T-cell (primary cell): ENCODE results near the gene BRIP1. TPM values are rescaled to one million over a fixed set of nuclear protein-coding genes. Genes with fewer than 3 reads are reported as not detected.
"Not testable (repeated sequence)": the region's sequence is repeated elsewhere in the genome, so short reads cannot be mapped to it uniquely, and the experiment has no call there.

Source experiments
- ATAC-seq, 4 experiments: fragments of 200-7000 bp in 3 of 4; fragments of 150-1000 bp in 1 of 4; cut with Tn5 transposase; replicated peaks in 1 of 4; 1 replicate in 3 of 4; 2 replicates in 1 of 4; pipeline ENCODE4 v1.10.0; 2021; ENCODE audit warnings: moderate library complexity in 3 of 4, mild to moderate bottlenecking in 2 of 4, moderate number of reproducible peaks in 1 of 4
- CTCF ChIA-PET, 2 donors: fragments of 300-600 bp; sonication (Branson Sonifier 250); formaldehyde crosslinking; loops; one replicate each; lab custom pipeline; 2022; ENCODE audit warnings: antibody characterized with exemption in 2 of 2; lab: Charles Lee
- POLR2A ChIA-PET, 2 donors: fragments of 300-600 bp; sonication (Branson Sonifier 250); formaldehyde crosslinking; loops; one replicate each; lab custom pipeline; 2022; ENCODE audit warnings: antibody characterized with exemption in 2 of 2; lab: Charles Lee
- DNase-seq, 35 experiments: peaks; one replicate each; pipeline versions ENCODE4 v3.0.0 to v3.0.0-alpha.2; 2013 to 2023
- H3K27ac ChIP-seq: one replicate; pipeline ENCODE4 v1.5.1; 2013; ENCODE audit warnings: low read length
- H3K27me3 ChIP-seq, 2 experiments: replicated peaks in 1 of 2; 1 replicate in 1 of 2; 2 replicates in 1 of 2; pipeline versions ENCODE4 v1.6.1 to v1.7.0; 2013; ENCODE audit warnings: low read length in 1 of 2, mixed read lengths in 1 of 2; ENCODE audit not compliant: control insufficient read depth in 2 of 2, insufficient read depth in 2 of 2; ENCODE audit errors: extremely low read depth in 1 of 2
- H3K36me3 ChIP-seq, 2 donors: 1 replicate in 1 of 2; 2 replicates in 1 of 2; pipeline versions ENCODE4 v1.6.1 to v1.7.0; 2013; ENCODE audit warnings: low read length in 1 of 2; ENCODE audit not compliant: control insufficient read depth in 2 of 2, insufficient read depth in 1 of 2; ENCODE audit errors: extremely low read depth in 1 of 2
- H3K4me1 ChIP-seq, 2 experiments: 1 replicate in 1 of 2; 2 replicates in 1 of 2; pipeline versions ENCODE4 v1.6.1 to v1.7.0; 2013; ENCODE audit warnings: low read length in 2 of 2, mixed read lengths in 1 of 2; ENCODE audit not compliant: insufficient read depth in 2 of 2, control insufficient read depth in 1 of 2; ENCODE audit errors: extremely low read depth in 1 of 2
- H3K4me3 ChIP-seq, 2 donors: 1 replicate in 1 of 2; 2 replicates in 1 of 2; pipeline versions ENCODE4 v1.5.1 to v1.7.0; 2013; ENCODE audit warnings: mild to moderate bottlenecking in 2 of 2, low read length in 1 of 2, moderate library complexity in 1 of 2; ENCODE audit not compliant: control insufficient read depth in 1 of 2; ENCODE audit errors: extremely low read depth in 1 of 2
- H3K9me3 ChIP-seq: 2 replicates; pipeline ENCODE4 v1.7.0; 2013
- H3K27ac Mint-ChIP-seq, 2 donors: one replicate each; pipeline ENCODE4 v1.8.0; 2020 to 2021; ENCODE audit warnings: mild to moderate bottlenecking in 2 of 2, mixed read lengths in 2 of 2
- H3K27me3 Mint-ChIP-seq, 2 donors: one replicate each; pipeline ENCODE4 v1.8.0; 2021 to 2022; ENCODE audit warnings: mixed read lengths in 2 of 2
- H3K36me3 Mint-ChIP-seq: one replicate; pipeline ENCODE4 v1.8.0; 2021; ENCODE audit warnings: mixed read lengths
- H3K4me1 Mint-ChIP-seq, 3 donors: one replicate each; pipeline ENCODE4 v1.8.0; 2020 to 2022; ENCODE audit warnings: mixed read lengths in 3 of 3, mild to moderate bottlenecking in 1 of 3
- H3K4me3 Mint-ChIP-seq, 3 donors: one replicate each; pipeline ENCODE4 v1.8.0; 2020 to 2022; ENCODE audit warnings: mild to moderate bottlenecking in 3 of 3, mixed read lengths in 3 of 3, moderate library complexity in 3 of 3
- H3K9me3 Mint-ChIP-seq, 3 donors: one replicate each; pipeline ENCODE4 v1.8.0; 2020 to 2022; ENCODE audit warnings: mixed read lengths in 3 of 3
- WGBS: methylation state at CpG from one replicate; pipeline ENCODE4 v1.1.5; 2013; ENCODE audit warnings: missing lambda C conversion rate; ENCODE audit not compliant: insufficient coverage; 5-methylcytosine and 5-hydroxymethylcytosine counted together
- total RNA-seq, 35 experiments: library from RNA in 6 of 35; stranded (reverse) in 6 of 35; fragments of 120-200 nt in 1 of 35; gene quantifications; one replicate each; pipeline versions ENCODE4 v1.2.1 to v1.2.4 and lab custom pipeline; 2013 to 2026

BRIP1 gene
- total RNA-seq, 5 donors from 2014 or later (not counting 1 experiment from before 2014, with no cell fraction given), result 1.4 to 3.5 (median 1.7) TPM

DNA sequence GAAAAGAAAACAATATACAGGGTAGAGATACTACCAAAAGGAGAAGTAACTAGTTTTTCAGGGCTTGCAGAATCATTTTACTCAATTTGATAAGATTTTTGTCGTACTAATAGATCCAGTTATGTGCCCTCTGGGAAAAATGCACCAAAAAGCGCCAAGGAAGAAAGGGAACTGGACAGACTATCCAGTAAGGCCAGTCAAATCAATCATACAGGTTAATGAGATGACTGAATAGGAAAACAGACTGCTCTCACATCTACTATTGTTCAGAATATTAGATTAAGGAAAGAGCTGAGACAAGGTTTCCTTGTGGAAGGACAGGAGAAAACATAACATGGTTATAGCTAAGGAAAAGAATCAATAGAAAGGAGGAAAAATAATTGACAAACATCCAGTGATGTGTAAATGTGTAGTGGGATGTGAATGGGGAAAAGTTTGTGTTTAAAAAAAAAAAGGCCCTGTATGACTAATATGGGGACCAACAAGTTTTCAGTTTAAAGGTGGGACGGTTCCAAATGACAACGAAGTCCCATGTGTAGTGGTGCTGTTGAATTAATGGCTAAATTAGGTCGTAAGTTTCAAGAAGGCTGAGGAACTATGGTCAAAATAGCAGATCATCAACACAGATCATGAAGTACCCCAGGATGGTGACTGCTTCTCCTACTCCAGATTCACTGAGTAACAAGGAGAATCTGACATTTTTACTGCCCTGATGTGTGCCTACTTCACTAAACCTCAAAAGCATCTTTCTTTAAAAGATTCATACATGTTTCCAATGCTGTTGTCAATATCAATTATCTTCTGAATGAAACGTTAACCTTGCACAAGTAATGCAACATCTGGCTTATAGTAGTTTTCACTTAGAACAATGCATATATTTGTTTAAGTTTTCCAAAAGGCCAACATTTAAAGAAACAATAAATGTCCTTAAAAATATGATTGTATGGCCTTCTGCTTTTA lies 40.7 kb downstream of the BRIP1 start:
- no peak overlapping the region for H3K4me3 Mint-ChIP-seq
- DNase-seq (no peak), ATAC-seq (no peak)
- ChIA-PET CTCF (interaction anchor here in 1 of 2 donors (0.7 kb wide), 1 partner anchor 13 kb away, joined by 3 read pairs; no protein-coding TSS in a partner anchor), POLR2A (interaction anchor here in 1 of 2 donors (0.6 kb wide), 1 partner anchor 287 kb away, joined by 3 read pairs; no protein-coding TSS in a partner anchor)
- H3K27ac ChIP-seq, result no peak overlapping the region
- H3K9me3 Mint-ChIP-seq, result no peaks in the 10 kb centered on the region
- H3K36me3 Mint-ChIP-seq, result peaks cover 30% of the 10 kb centered on the region
- H3K27ac Mint-ChIP-seq, result no peak overlapping the region
- 80% methylated on average over 1 of the region's 6 CpGs for WGBS
- H3K4me3 ChIP-seq, result no peak overlapping the region
- no peaks in the 10 kb centered on the region for H3K4me1 ChIP-seq
- no peaks in the 10 kb centered on the region for H3K36me3 ChIP-seq
- no peaks in the 10 kb centered on the region for H3K27me3 ChIP-seq
- H3K27me3 Mint-ChIP-seq, result no peaks in the 10 kb centered on the region
- H3K9me3 ChIP-seq, result no peaks in the 10 kb centered on the region
- no peaks in the 10 kb centered on the region for H3K4me1 Mint-ChIP-seq

DNA sequence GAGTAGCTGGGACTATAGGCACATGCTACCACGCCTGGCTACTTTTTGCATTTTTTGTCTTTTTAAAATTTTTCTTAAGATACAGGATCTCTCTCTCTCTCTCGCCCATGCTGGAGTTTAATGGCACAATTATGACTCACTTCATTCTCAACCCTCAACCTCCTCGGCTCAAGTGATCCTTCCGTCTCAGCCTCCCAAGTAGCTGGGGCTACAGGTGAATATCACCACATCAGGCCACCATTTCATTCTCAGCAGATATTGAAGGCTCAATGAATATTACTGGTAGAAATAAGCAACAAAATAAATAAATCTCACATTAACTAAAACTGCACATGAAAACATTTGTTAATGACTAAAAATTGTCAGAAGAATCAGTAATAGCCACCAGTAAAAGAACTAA lies 41.7 kb downstream of the BRIP1 start:
- POLR2A ChIA-PET, result no interaction called here
- Histone ChIP-seq H3K36me3 (no peaks in the 10 kb centered on the region), H3K4me3 (no peak overlapping the region), H3K4me1 (no peaks in the 10 kb centered on the region), H3K27ac (no peak overlapping the region), H3K9me3 (no peaks in the 10 kb centered on the region), H3K27me3 (no peaks in the 10 kb centered on the region)
- no peaks in the 10 kb centered on the region for H3K27me3 Mint-ChIP-seq
- CTCF ChIA-PET, result no interaction called here
- H3K27ac Mint-ChIP-seq, result no peak overlapping the region
- H3K4me1 Mint-ChIP-seq, result no peaks in the 10 kb centered on the region
- H3K9me3 Mint-ChIP-seq, result no peaks in the 10 kb centered on the region
- no peak overlapping the region for H3K4me3 Mint-ChIP-seq
- ATAC-seq (no peak), DNase-seq (no peak)
- 75% methylated on average over 4 of the region's 4 CpGs for WGBS
- peaks cover 25% of the 10 kb centered on the region for H3K36me3 Mint-ChIP-seq

DNA sequence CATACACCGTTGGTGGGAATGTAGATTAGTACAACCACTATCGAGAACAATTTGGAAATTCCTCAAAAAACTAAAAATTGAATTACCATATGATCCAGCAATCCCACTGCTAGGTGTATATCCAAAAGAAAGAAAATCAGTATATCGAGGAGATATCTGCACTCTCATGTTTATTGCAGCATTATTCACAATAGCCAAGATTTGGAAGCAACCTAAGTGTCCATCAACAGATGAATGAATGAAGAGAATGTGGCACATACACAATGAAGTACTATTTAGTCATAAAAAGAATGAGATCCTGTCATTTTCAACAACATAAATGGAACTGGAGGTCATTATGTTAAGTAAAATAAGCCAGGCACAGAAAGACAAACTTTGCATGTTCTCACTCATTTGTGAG lies 44.1 kb downstream of the BRIP1 start:
- H3K4me3 ChIP-seq, H3K4me1 Mint-ChIP-seq, H3K9me3 Mint-ChIP-seq, H3K27ac ChIP-seq, H3K4me3 Mint-ChIP-seq, H3K27me3 Mint-ChIP-seq, ATAC-seq, CTCF ChIA-PET, DNase-seq, POLR2A ChIA-PET, H3K27me3 ChIP-seq, H3K4me1 ChIP-seq, H3K27ac Mint-ChIP-seq, H3K36me3 ChIP-seq, H3K9me3 ChIP-seq: not testable (repeated sequence)
- H3K36me3 Mint-ChIP-seq, result peaks cover 20% of the 10 kb centered on the region
- WGBS, result no CpG with 5 or more reads among the region's 3 CpGs

DNA sequence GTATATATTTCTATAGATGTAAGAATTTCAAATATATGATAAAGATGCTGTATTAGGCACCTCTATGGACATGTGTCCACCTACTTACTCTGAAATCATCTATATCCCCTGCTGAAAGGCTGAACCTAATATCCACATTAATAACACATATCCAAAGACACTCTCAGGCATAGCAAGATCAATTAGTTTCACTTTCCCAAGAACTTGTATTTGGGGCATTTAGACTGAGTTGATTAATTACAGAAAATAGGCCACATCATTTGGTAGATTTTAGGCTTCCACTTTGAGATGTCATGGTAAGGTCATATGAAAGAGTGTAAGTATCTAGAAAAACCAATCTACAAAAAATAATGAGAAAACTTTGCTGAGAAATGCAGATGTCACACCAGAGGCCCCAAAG lies 45.1 kb downstream of the BRIP1 start:
- Histone ChIP-seq H3K27ac (no peak overlapping the region), H3K4me1 (no peaks in the 10 kb centered on the region), H3K4me3 (no peak overlapping the region), H3K27me3 (no peaks in the 10 kb centered on the region), H3K9me3 (no peaks in the 10 kb centered on the region), H3K36me3 (no peaks in the 10 kb centered on the region)
- POLR2A ChIA-PET, result no interaction called here
- no peaks in the 10 kb centered on the region for H3K9me3 Mint-ChIP-seq
- ATAC-seq (no peak), DNase-seq (no peak)
- H3K27ac Mint-ChIP-seq, result no peak overlapping the region
- peaks cover 0 to 3% (median 0%) of the 10 kb centered on the region in 3 donors for H3K4me1 Mint-ChIP-seq
- no peaks in the 10 kb centered on the region for H3K27me3 Mint-ChIP-seq
- CTCF ChIA-PET, result no interaction called here
- H3K4me3 Mint-ChIP-seq, result no peak overlapping the region
- H3K36me3 Mint-ChIP-seq, result peaks cover 21% of the 10 kb centered on the region

DNA sequence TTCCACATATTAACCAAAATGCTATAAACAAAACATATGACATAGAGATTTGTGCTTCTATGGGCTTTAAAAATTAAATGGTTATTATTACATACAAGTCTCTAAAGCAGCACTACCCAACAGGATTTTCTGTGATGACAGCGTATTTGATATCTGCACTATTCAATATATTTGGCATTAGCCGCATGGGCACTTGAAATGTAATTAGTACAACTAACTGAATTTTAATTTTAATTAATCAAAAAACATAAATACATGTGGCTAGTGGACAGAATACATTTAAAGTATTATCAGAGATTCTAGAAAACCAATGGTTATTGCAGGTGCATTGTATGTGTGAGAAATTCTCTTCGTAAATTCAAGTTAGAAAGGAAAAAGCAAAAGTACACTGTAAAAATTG lies 45.9 kb downstream of the BRIP1 start:
- no peaks in the 10 kb centered on the region for H3K9me3 Mint-ChIP-seq
- Histone ChIP-seq H3K36me3 (no peaks in the 10 kb centered on the region), H3K4me3 (no peak overlapping the region), H3K27ac (no peak overlapping the region), H3K9me3 (no peaks in the 10 kb centered on the region), H3K27me3 (no peaks in the 10 kb centered on the region), H3K4me1 (no peaks in the 10 kb centered on the region)
- H3K4me1 Mint-ChIP-seq, result peaks cover 0 to 3% (median 0%) of the 10 kb centered on the region in 3 donors
- peaks cover 26% of the 10 kb centered on the region for H3K36me3 Mint-ChIP-seq
- WGBS, result no CpG with 5 or more reads among the region's 3 CpGs
- no peaks in the 10 kb centered on the region for H3K27me3 Mint-ChIP-seq
- CTCF ChIA-PET, result no interaction called here
- ATAC-seq, result no peak
- DNase-seq, result no peak
- POLR2A ChIA-PET, result no interaction called here
- H3K27ac Mint-ChIP-seq, result no peak overlapping the region
- no peak overlapping the region for H3K4me3 Mint-ChIP-seq

DNA sequence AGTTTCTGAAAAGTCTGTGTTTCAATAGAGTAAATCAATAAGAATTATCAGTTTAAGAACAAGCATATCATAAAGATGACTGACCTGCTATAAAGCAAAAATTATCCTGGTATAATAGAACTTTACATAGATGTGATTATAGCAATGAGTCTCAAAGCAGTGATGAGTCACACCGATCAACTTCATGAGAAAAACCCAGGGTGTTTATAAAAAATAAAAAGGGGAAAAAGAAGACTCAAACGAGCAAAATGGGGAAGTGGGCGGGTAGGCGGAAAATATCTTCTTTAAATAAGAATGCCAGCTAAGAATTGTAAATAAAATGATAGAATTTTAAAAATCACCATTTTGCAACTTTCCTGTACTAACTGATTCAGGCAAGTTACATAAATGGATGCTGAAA lies 46.8 kb downstream of the BRIP1 start:
- CTCF ChIA-PET, result no interaction called here
- no peak for ATAC-seq
- no peak overlapping the region for H3K4me3 ChIP-seq
- H3K36me3 ChIP-seq, result no peaks in the 10 kb centered on the region
- no peak for DNase-seq
- H3K27me3 ChIP-seq, result no peaks in the 10 kb centered on the region
- no peaks in the 10 kb centered on the region for H3K9me3 ChIP-seq
- Mint-ChIP-seq H3K27me3 (no peaks in the 10 kb centered on the region), H3K4me3 (no peak overlapping the region), H3K4me1 (peaks cover 0 to 3% (median 0%) of the 10 kb centered on the region in 3 donors), H3K27ac (no peak overlapping the region), H3K36me3 (peaks cover 23% of the 10 kb centered on the region), H3K9me3 (no peaks in the 10 kb centered on the region)
- H3K4me1 ChIP-seq, result no peaks in the 10 kb centered on the region
- no peak overlapping the region for H3K27ac ChIP-seq
- no CpG with 5 or more reads among the region's 4 CpGs for WGBS
- POLR2A ChIA-PET, result no interaction called here
